IPS-18c (cell line): ENCODE results near the gene SAFB2.

Source experiments
- H3K4me3 ChIP-seq: 2 replicates; pipeline ENCODE4 v1.7.0; 2013; ENCODE audit warnings: low read depth, mild to moderate bottlenecking, low read length, moderate library complexity; ENCODE audit not compliant: insufficient read depth
- H3K9me3 ChIP-seq: one replicate; pipeline ENCODE4 v1.6.1; 2013; ENCODE audit warnings: mild to moderate bottlenecking, low read length, moderate library complexity; ENCODE audit not compliant: control insufficient read depth, insufficient read depth

SAFB2 gene

GRCh38 chr19:5542665-5543064, 79.9 kb downstream of the SAFB2 start:
- Histone ChIP-seq H3K9me3 (no peaks in the 10 kb centered on the region), H3K4me3 (no peak overlapping the region)

GRCh38 chr19:5541456-5541855, 81.1 kb downstream of the SAFB2 start:
- H3K4me3 ChIP-seq: no peak overlapping the region
- H3K9me3 ChIP-seq: no peaks in the 10 kb centered on the region

GRCh38 chr19:5540208-5540607, 82.4 kb downstream of the SAFB2 start:
- Histone ChIP-seq H3K4me3 (no peak overlapping the region), H3K9me3 (no peaks in the 10 kb centered on the region)

- peaks cover 5% of the 10 kb centered on the region for H3K9me3 ChIP-seq
- H3K4me3 ChIP-seq: no peak overlapping the region
These were observed 84.7 kb downstream of the SAFB2 start for GRCh38 chr19:5537870-5538269.
